Endothelial cell of umbilical vein (primary cell): ENCODE measurements around the gene FANCG. TPM values are rescaled to one million over a fixed set of nuclear protein-coding genes. Genes with fewer than 3 reads are reported as not detected.

Experiments
- BruUV-seq: library from RNA; stranded (reverse); fragments of 400-500 nt; replicated peaks from 2 replicates; lab custom pipeline; 2021; lab: Mats Ljungman, UMichigan
- CTCF ChIA-PET: fragments of 300-600, 350-600 bp; sonication (Branson Sonifier 250); formaldehyde crosslinking; loops from one replicate; lab custom pipeline; 2021; ENCODE audit warnings: antibody characterized with exemption, inconsistent platforms; lab: Charles Lee
- POLR2A ChIA-PET: fragments of 300-600, 350-600 bp; sonication (Branson Sonifier 250); formaldehyde crosslinking; loops from one replicate; lab custom pipeline; 2021; ENCODE audit warnings: antibody characterized with exemption, inconsistent platforms; lab: Charles Lee
- DNase-seq: peaks from one replicate; pipeline ENCODE4 v3.0.0-alpha.2; 2011; ENCODE audit warnings: low read depth, low spot score
- FAIRE-seq: peaks from 2 replicates; lab custom pipeline; 2011; peaks lifted over from hg19 to GRCh38; lab: Jason Lieb, UNC
- H2AFZ ChIP-seq: 2 replicates; pipeline ENCODE4 v1.6.0; 2012; ENCODE audit warnings: low read depth, low read length, control low read depth, inconsistent platforms
- H3K27ac ChIP-seq: 2 replicates; pipeline ENCODE4 v1.5.1; 2011; ENCODE audit warnings: low read depth, mild to moderate bottlenecking, control low read depth, low read length, moderate library complexity; ENCODE audit not compliant: insufficient read depth
- H3K27me3 ChIP-seq, 2 experiments: 2 replicates each; pipeline versions ENCODE4 v1.6.0 to v1.6.1; 2011; ENCODE audit warnings: low read length in 2 of 2, mixed read lengths in 1 of 2; ENCODE audit not compliant: control insufficient read depth in 2 of 2, insufficient read depth in 2 of 2
- H3K36me3 ChIP-seq, 2 experiments: 2 replicates in 1 of 2; 3 replicates in 1 of 2; pipeline ENCODE4 v1.5.1; 2011; ENCODE audit warnings: low read length in 2 of 2, mild to moderate bottlenecking in 1 of 2, moderate library complexity in 1 of 2; ENCODE audit not compliant: control insufficient read depth in 2 of 2, insufficient read depth in 2 of 2; ENCODE audit errors: extremely low read depth in 1 of 2
- H3K4me1 ChIP-seq: 3 replicates; pipeline ENCODE4 v1.5.1; 2011; ENCODE audit warnings: mild to moderate bottlenecking, low read length; ENCODE audit not compliant: control insufficient read depth, insufficient read depth; ENCODE audit errors: extremely low read depth
- H3K4me2 ChIP-seq: 2 replicates; pipeline ENCODE4 v1.6.1; 2011; ENCODE audit warnings: low read length, control low read depth, mixed read lengths; ENCODE audit not compliant: insufficient read depth
- H3K4me3 ChIP-seq, 3 experiments: fragments of 200-600 bp in 1 of 3; sonication (generic), shearing (Covaris generic) in 1 of 3; replicated peaks in 1 of 3; 2 replicates each; pipeline ENCODE4 v1.5.1; 2011 to 2016; ENCODE audit warnings: control low read depth in 3 of 3, low read length in 3 of 3, mild to moderate bottlenecking in 2 of 3, inconsistent platforms in 1 of 3, low read depth in 1 of 3, moderate library complexity in 1 of 3; ENCODE audit not compliant: insufficient read depth in 1 of 3
- H3K79me2 ChIP-seq: 2 replicates; pipeline ENCODE4 v1.6.0; 2012; ENCODE audit warnings: low read length, inconsistent platforms; ENCODE audit not compliant: control insufficient read depth, insufficient read depth
- H3K9ac ChIP-seq: replicated peaks from 2 replicates; pipeline ENCODE3; 2011; ENCODE audit warnings: low read length, control low read depth; ENCODE audit not compliant: insufficient read depth; ENCODE audit errors: extremely low read depth
- H3K9me1 ChIP-seq: replicated peaks from 3 replicates; pipeline ENCODE4 v1.6.0; 2011; ENCODE audit warnings: mild to moderate bottlenecking, low read length; ENCODE audit not compliant: control insufficient read depth, insufficient read depth; ENCODE audit errors: extremely low read depth
- H3K9me3 ChIP-seq: replicated peaks from 2 replicates; pipeline ENCODE4 v1.5.1; 2012; ENCODE audit warnings: low read length, inconsistent platforms; ENCODE audit not compliant: control insufficient read depth, insufficient read depth
- H4K20me1 ChIP-seq: replicated peaks from 2 replicates; pipeline ENCODE3; 2011; ENCODE audit warnings: mild to moderate bottlenecking, low read length; ENCODE audit not compliant: control insufficient read depth, insufficient read depth; ENCODE audit errors: extremely low read depth
- CTCF ChIP-seq, 2 donors: IDR thresholded peaks; 1 replicate in 1 of 2; 2 replicates in 1 of 2; pipeline ENCODE4 v1.5.1; 2011; ENCODE audit warnings: low read length in 2 of 2, mild to moderate bottlenecking in 2 of 2, moderate library complexity in 2 of 2, control low read depth in 1 of 2, inconsistent platforms in 1 of 2, low read depth in 1 of 2; ENCODE audit not compliant: insufficient read depth in 1 of 2; ENCODE audit errors: extremely low read depth in 1 of 2
- EZH2 ChIP-seq: IDR thresholded peaks from 2 replicates; pipeline ENCODE4 v1.6.1; 2012; ENCODE audit warnings: borderline replicate concordance, low read depth, mild to moderate bottlenecking, moderate library complexity, low read length, inconsistent platforms; ENCODE audit not compliant: severe bottlenecking
- FOS ChIP-seq: IDR thresholded peaks from 2 replicates; pipeline ENCODE4 v1.6.1; 2011; ENCODE audit warnings: mild to moderate bottlenecking, low read length, moderate library complexity, borderline replicate concordance; ENCODE audit not compliant: insufficient read depth
- GATA2 ChIP-seq: IDR thresholded peaks from 2 replicates; pipeline ENCODE4 v1.7.0; 2011; ENCODE audit warnings: low read depth, mild to moderate bottlenecking, moderate library complexity, mixed read lengths, low read length; ENCODE audit not compliant: insufficient read length, insufficient read depth
- JUN ChIP-seq: IDR thresholded peaks from 2 replicates; pipeline ENCODE4 v1.6.1; 2011; ENCODE audit warnings: borderline replicate concordance, low read depth; ENCODE audit not compliant: insufficient read length, insufficient read depth
- MAX ChIP-seq: IDR thresholded peaks from 2 replicates; pipeline ENCODE4 v1.6.1; 2011; ENCODE audit not compliant: insufficient read depth, insufficient read length
- MYC ChIP-seq: IDR thresholded peaks from one replicate; pipeline ENCODE4 v1.6.1; 2011; ENCODE audit warnings: mild to moderate bottlenecking, low read depth, low read length
- POLR2A ChIP-seq: IDR thresholded peaks from 2 replicates; pipeline ENCODE4 v1.6.1; 2012; ENCODE audit warnings: low read depth, mild to moderate bottlenecking, control low read depth, low read length
- POLR2AphosphoS5 ChIP-seq: IDR thresholded peaks from 2 replicates; pipeline ENCODE4 v1.6.1; 2012; ENCODE audit warnings: low read depth, mild to moderate bottlenecking, control low read depth, low read length, moderate library complexity; ENCODE audit not compliant: insufficient read depth
- dilution Hi-C: fragments of 300-500 bp; cut with MboI; formaldehyde crosslinking; loops from one replicate; pipeline ENCODE4 v1.15.0; 2019; ENCODE audit warnings: low sequenced_read_pairs; ENCODE audit not compliant: extremely low pct_ligation_motif_present
- intact Hi-C: fragments of 100-400 bp; cut with micrococcal nuclease; formaldehyde crosslinking; loops from one replicate; pipeline ENCODE4 v1.10.0; 2022
- polyA plus RNA-seq, 4 experiments: library from polyadenylated mRNA; depleted of rRNA in 3 of 4; stranded (reverse) in 3 of 4; unstranded in 1 of 4; fragments of >200 nt; gene quantifications; 2 replicates each; pipeline versions ENCODE4 v1.2.1 to v1.2.3, GENCODE V29; 2011 to 2012; ENCODE audit warnings: missing spikeins in 1 of 4
- total RNA-seq: library from RNA; stranded (reverse); gene quantifications from 2 replicates; pipeline ENCODE4 v1.2.3, GENCODE V29; 2021

The FANCG gene
- total and polyA plus RNA-seq, 2 donors (not counting 3 experiments of a cell fraction or from before 2014, with no cell fraction given) = 31.6 to 58.0 TPM

- H3K9ac ChIP-seq = no peak overlapping the region
- H3K27me3 ChIP-seq = no peaks in the 10 kb centered on the region
- H3K27ac ChIP-seq = no peak overlapping the region
- no peak overlapping the region for H2AFZ ChIP-seq
- no peaks in the 10 kb centered on the region for H3K79me2 ChIP-seq
- no TSS peak for BruUV-seq
- FAIRE-seq = no peak
- no peak for TF ChIP-seq POLR2A
- TF ChIP-seq EZH2 = no peak
- no peak for TF ChIP-seq FOS
- TF ChIP-seq GATA2 = no peak
- TF ChIP-seq MYC = no peak
- TF ChIP-seq CTCF (IDR thresholded peaks at IDR 0.05; ENCODE audit: extremely low read depth in 1 of 2, insufficient read depth in 1 of 2, low read depth in 1 of 2, low read length in 2 of 2) = no peak
- TF ChIP-seq POLR2AphosphoS5 = no peak
- no peak for TF ChIP-seq MAX
- no peak for TF ChIP-seq JUN
- H4K20me1 ChIP-seq = no peaks in the 10 kb centered on the region
- H3K36me3 ChIP-seq = peaks cover 30 to 32% of the 10 kb centered on the region in 2 experiments
- ChIA-PET POLR2A (no interaction called here), CTCF (interaction anchor here (6.9 kb wide), 1 partner anchor 155 kb away, joined by 258 read pairs; no protein-coding TSS in a partner anchor)
- no peak for DNase-seq
- no peaks in the 10 kb centered on the region for H3K9me1 ChIP-seq
- intact Hi-C loops = no loop called here
- H3K4me1 ChIP-seq = no peaks in the 10 kb centered on the region
- H3K9me3 ChIP-seq = no peaks in the 10 kb centered on the region
- dilution Hi-C loops = no loop called here
- H3K4me2 ChIP-seq = no peak overlapping the region
- no peak overlapping the region for H3K4me3 ChIP-seq
Observed at GRCh38 chr9:35054185-35054835, 25.4 kb downstream of the FANCG start.
